Endodermal cell (in vitro differentiated cells): Measurements from ENCODE around the gene FBXO38. TPM values are rescaled to one million over a fixed set of nuclear protein-coding genes. Genes with fewer than 3 reads are reported as not detected.

Experiments
- DNase-seq: peaks from one replicate; pipeline ENCODE4 v3.0.0-alpha.2; 2017
- H3K27ac ChIP-seq: 2 replicates; pipeline ENCODE4 v1.5.1; 2013; ENCODE audit warnings: mild to moderate bottlenecking, low read depth, low read length, moderate library complexity
- H3K27me3 ChIP-seq: 2 replicates; pipeline ENCODE4 v1.6.1; 2013; ENCODE audit warnings: mild to moderate bottlenecking, low read length, moderate library complexity; ENCODE audit not compliant: insufficient read depth, control insufficient read depth, poor library complexity, severe bottlenecking
- H3K36me3 ChIP-seq: 2 replicates; pipeline ENCODE4 v1.7.0; 2013; ENCODE audit warnings: mild to moderate bottlenecking, low read length, moderate library complexity; ENCODE audit not compliant: control insufficient read depth, insufficient read depth
- H3K4me1 ChIP-seq: one replicate; pipeline ENCODE4 v1.7.0; 2013; ENCODE audit warnings: low read length; ENCODE audit not compliant: control insufficient read depth, insufficient read depth
- H3K4me3 ChIP-seq: 2 replicates; pipeline ENCODE4 v1.5.1; 2013; ENCODE audit warnings: mild to moderate bottlenecking, low read length, moderate library complexity
- H3K9ac ChIP-seq: 2 replicates; pipeline ENCODE4 v1.6.1; 2013; ENCODE audit warnings: mild to moderate bottlenecking, low read length, moderate library complexity; ENCODE audit not compliant: poor library complexity, severe bottlenecking; ENCODE audit errors: extremely low read depth
- H3K9me3 ChIP-seq: 2 replicates; pipeline ENCODE4 v1.6.1; 2013; ENCODE audit warnings: mild to moderate bottlenecking, low read length, moderate library complexity; ENCODE audit not compliant: control insufficient read depth
- H3K27ac Mint-ChIP-seq: 2 replicates; pipeline ENCODE4 v1.8.0; 2020; ENCODE audit warnings: mixed read lengths
- H3K27me3 Mint-ChIP-seq: 2 replicates; pipeline ENCODE4 v1.8.0; 2021; ENCODE audit warnings: mild to moderate bottlenecking, mixed read lengths; ENCODE audit not compliant: insufficient read depth
- H3K36me3 Mint-ChIP-seq: 2 replicates; pipeline ENCODE4 v1.8.0; 2020; ENCODE audit warnings: low read depth, mixed read lengths
- H3K4me1 Mint-ChIP-seq: 2 replicates; pipeline ENCODE4 v1.8.0; 2020; ENCODE audit warnings: mixed read lengths
- H3K4me3 Mint-ChIP-seq: 2 replicates; pipeline ENCODE4 v1.8.0; 2020; ENCODE audit warnings: mild to moderate bottlenecking, moderate library complexity, mixed read lengths
- H3K9me3 Mint-ChIP-seq: 2 replicates; pipeline ENCODE4 v1.8.0; 2020; ENCODE audit warnings: mild to moderate bottlenecking, mixed read lengths
- WGBS, 2 experiments: methylation state at CpG; one replicate each; pipeline versions ENCODE4 v1.1.5 to v1.1.7; 2013; ENCODE audit warnings: missing lambda C conversion rate in 2 of 2, mixed read lengths in 1 of 2; ENCODE audit not compliant: insufficient coverage in 1 of 2, insufficient read length in 1 of 2; 5-methylcytosine and 5-hydroxymethylcytosine counted together
- total RNA-seq, 2 donors: library from RNA; stranded (reverse); fragmentation: NEBNext Ultra II Directional in 1 of 2; extraction: Animal tissue kit (Norgen Biotek cat#: 25700) in 1 of 2; gene quantifications; 2 replicates in 1 of 2; 3 replicates in 1 of 2; pipeline ENCODE4 v1.2.1, GENCODE V29; 2021
- TF ChIP-seq, protein P1 (sequence below): fragments of 200-600 bp; sonication (generic); conservative IDR thresholded peaks from 2 replicates; pipeline ENCODE4 v1.5.0; 2021; ENCODE audit warnings: antibody characterized with exemption, mild to moderate bottlenecking

FBXO38 gene
- total RNA-seq, 2 donors from 2014 or later: 45.4 to 49.7 TPM

DNA sequence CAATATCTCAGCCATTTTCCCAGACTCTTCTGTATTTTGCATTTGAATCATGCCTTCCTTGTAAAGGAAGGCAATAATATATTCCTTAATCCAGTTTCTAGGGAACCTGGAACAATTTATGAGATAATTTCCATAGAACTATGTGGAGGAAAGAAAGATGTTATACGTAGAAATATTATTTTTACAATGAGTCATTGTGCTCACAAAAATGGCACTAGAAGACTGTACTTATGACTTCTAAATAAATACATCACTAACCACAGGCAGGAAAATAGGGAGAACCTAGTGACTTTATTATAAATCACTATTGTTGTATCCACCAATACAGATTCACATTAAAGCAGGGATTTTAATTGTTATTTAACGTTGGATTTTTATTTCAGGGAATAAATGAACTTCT lies 87.6 kb downstream of the FBXO38 start:
- 82 to 86% methylated on average over 1 to 2 of the region's 2 CpGs for WGBS, 2 experiments
- H3K27ac Mint-ChIP-seq: no peak overlapping the region

DNA sequence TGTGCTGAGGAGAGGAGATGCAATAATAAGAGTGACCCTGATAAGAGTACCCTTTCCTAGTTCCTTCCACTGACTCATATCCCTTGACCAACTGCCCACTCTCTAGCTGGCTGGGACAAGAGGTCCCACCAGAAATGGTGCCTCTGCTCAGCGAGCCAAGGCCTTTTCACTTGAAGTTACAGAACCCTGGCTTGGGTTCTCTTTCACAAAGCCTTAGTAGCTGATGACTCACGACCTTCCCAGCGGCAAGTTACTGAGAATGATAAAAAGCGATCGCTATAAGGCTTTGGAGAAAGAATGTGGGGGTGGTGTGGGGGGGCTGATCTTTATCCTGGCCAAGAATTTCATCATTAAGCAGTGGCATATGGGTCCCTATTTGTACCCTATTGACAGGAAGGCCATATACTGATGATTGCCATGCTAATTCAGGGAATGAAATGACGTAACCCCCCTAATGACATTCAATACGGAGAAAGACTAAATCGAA lies 90.3 kb downstream of the FBXO38 start:
- Mint-ChIP-seq H3K9me3 (no peaks in the 10 kb centered on the region), H3K27ac (no peak overlapping the region), H3K4me3 (no peak overlapping the region), H3K27me3 (peaks cover 8% of the 10 kb centered on the region), H3K4me1 (no peaks in the 10 kb centered on the region), H3K36me3 (no peaks in the 10 kb centered on the region)
- H3K27me3 ChIP-seq: peaks cover 27% of the 10 kb centered on the region
- H3K4me1 ChIP-seq: no peaks in the 10 kb centered on the region
- H3K36me3 ChIP-seq: no peaks in the 10 kb centered on the region
- WGBS, 2 experiments: 83 to 93% methylated on average over 3 to 8 of the region's 8 CpGs
- no peak for DNase-seq
- no peaks in the 10 kb centered on the region for H3K9me3 ChIP-seq
- no peak overlapping the region for H3K27ac ChIP-seq
- H3K4me3 ChIP-seq: no peak overlapping the region
- TF ChIP-seq, protein P1, sequence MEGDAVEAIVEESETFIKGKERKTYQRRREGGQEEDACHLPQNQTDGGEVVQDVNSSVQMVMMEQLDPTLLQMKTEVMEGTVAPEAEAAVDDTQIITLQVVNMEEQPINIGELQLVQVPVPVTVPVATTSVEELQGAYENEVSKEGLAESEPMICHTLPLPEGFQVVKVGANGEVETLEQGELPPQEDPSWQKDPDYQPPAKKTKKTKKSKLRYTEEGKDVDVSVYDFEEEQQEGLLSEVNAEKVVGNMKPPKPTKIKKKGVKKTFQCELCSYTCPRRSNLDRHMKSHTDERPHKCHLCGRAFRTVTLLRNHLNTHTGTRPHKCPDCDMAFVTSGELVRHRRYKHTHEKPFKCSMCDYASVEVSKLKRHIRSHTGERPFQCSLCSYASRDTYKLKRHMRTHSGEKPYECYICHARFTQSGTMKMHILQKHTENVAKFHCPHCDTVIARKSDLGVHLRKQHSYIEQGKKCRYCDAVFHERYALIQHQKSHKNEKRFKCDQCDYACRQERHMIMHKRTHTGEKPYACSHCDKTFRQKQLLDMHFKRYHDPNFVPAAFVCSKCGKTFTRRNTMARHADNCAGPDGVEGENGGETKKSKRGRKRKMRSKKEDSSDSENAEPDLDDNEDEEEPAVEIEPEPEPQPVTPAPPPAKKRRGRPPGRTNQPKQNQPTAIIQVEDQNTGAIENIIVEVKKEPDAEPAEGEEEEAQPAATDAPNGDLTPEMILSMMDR: no peak
- H3K9ac ChIP-seq: no peak overlapping the region

More for the DNA sequence above, 87.6 kb downstream of the FBXO38 start:
- H3K4me3 Mint-ChIP-seq: no peak overlapping the region
- no peak for DNase-seq
- H3K36me3 Mint-ChIP-seq: no peaks in the 10 kb centered on the region
- TF ChIP-seq, protein P1: no peak
- no peaks in the 10 kb centered on the region for H3K27me3 Mint-ChIP-seq
- Histone ChIP-seq H3K4me3 (no peak overlapping the region), H3K36me3 (no peaks in the 10 kb centered on the region), H3K4me1 (no peaks in the 10 kb centered on the region), H3K9me3 (no peaks in the 10 kb centered on the region), H3K27me3 (peaks cover 10% of the 10 kb centered on the region), H3K27ac (no peak overlapping the region), H3K9ac (no peak overlapping the region)
- H3K4me1 Mint-ChIP-seq: no peaks in the 10 kb centered on the region
- H3K9me3 Mint-ChIP-seq: no peaks in the 10 kb centered on the region

DNA sequence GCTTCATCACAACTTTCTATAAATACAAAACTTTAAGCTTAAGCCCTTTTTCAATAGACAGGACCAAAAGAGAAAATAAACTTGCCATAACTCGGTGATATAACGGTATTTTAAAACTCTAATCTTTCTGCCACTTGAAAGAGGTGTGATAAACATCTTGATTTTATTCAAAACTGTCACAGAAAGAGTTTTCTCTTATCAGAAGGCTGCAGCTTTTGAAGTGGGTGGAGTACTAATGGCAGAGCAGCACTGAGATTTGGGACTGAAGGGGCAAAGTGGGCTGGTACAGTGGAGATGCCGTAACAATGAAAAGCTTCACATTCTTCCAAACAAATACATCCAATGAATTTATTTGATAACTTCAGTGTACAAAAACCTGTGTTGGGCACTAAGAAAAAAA lies 92.5 kb downstream of the FBXO38 start:
- no peaks in the 10 kb centered on the region for H3K9me3 ChIP-seq
- no peaks in the 10 kb centered on the region for H3K36me3 ChIP-seq
- no peaks in the 10 kb centered on the region for H3K36me3 Mint-ChIP-seq
- no peak overlapping the region for H3K9ac ChIP-seq
- H3K4me3 Mint-ChIP-seq: no peak overlapping the region
- TF ChIP-seq, protein P1: no peak
- H3K27ac ChIP-seq: no peak overlapping the region
- DNase-seq: no peak
- no peak overlapping the region for H3K27ac Mint-ChIP-seq
- H3K9me3 Mint-ChIP-seq: no peaks in the 10 kb centered on the region
- peaks cover 8% of the 10 kb centered on the region for H3K27me3 Mint-ChIP-seq
- no peaks in the 10 kb centered on the region for H3K4me1 ChIP-seq
- 93% methylated on average over 3 of the region's 3 CpGs; no CpG with 5 or more reads in 1 of the 2 experiments for WGBS, 2 experiments
- no peaks in the 10 kb centered on the region for H3K4me1 Mint-ChIP-seq
- no peak overlapping the region for H3K4me3 ChIP-seq
- peaks cover 27% of the 10 kb centered on the region for H3K27me3 ChIP-seq
